Stimulated activated CD4-positive, alpha-beta T cell treated with anti-CD3 and anti-CD28 coated beads, Interleukin-15, amount 100 ng/mL, for 48 hours (primary cell): ENCODE measurements around the gene XRN1.
"Not testable (repeated sequence)": the region's sequence is repeated elsewhere in the genome, so short reads cannot be mapped to it uniquely, and the experiment has no call there.

ENCODE experiments used
- DNase-seq, 2 donors: peaks; one replicate each; pipeline ENCODE4 v3.0.0-alpha.2; 2020; ENCODE audit warnings: low read depth in 2 of 2

The XRN1 gene

GRCh38 chr3:142447852-142448823 lies at the start of gene XRN1:
Gene XRN1, minus strand, starts transcription at chr3:142448037. Its CDS starts 93 bp downstream, at chr3:142447944.
- peak; percentile 89 to 96 for DNase-seq

GRCh38 chr3:142495103-142495502 lies 47.3 kb upstream of the XRN1 start:
- no peak for DNase-seq

- DNase-seq, result no peak
These were observed 44.3 kb upstream of the XRN1 start for GRCh38 chr3:142492184-142492583.

GRCh38 chr3:142489572-142490323 lies 41.9 kb upstream of the XRN1 start:
- no peak for DNase-seq

GRCh38 chr3:142484912-142485435 lies 37.1 kb upstream of the XRN1 start:
- no peak for DNase-seq

- DNase-seq, result no peak
These were observed 33.4 kb upstream of the XRN1 start for GRCh38 chr3:142481196-142481595.

GRCh38 chr3:142470826-142471225 lies 23.0 kb upstream of the XRN1 start:
- DNase-seq, result no peak

- no peak for DNase-seq
These were observed 20.6 kb upstream of the XRN1 start for GRCh38 chr3:142468456-142468855.

GRCh38 chr3:142467768-142468167 lies 19.9 kb upstream of the XRN1 start:
- DNase-seq, result no peak

GRCh38 chr3:142460689-142461088 lies 12.9 kb upstream of the XRN1 start:
- no peak for DNase-seq

- no peak for DNase-seq
These were observed 12.1 kb upstream of the XRN1 start for GRCh38 chr3:142459929-142460328.

GRCh38 chr3:142459096-142459495 lies 11.3 kb upstream of the XRN1 start:
- no peak for DNase-seq

GRCh38 chr3:142450881-142451280 lies 3.0 kb upstream of the XRN1 start:
- DNase-seq, result no peak

GRCh38 chr3:142450189-142450588 lies 2.4 kb upstream of the XRN1 start:
- DNase-seq, result no peak

- peak; percentile 7 to 20 for DNase-seq
These were observed 461 bp downstream of the XRN1 start for GRCh38 chr3:142447301-142447851.

GRCh38 chr3:142445816-142446254 lies 2.0 kb downstream of the XRN1 start:
- peak in 1 of 2 donors; percentile 6 for DNase-seq

- no peak for DNase-seq
These were observed 3.5 kb downstream of the XRN1 start for GRCh38 chr3:142444343-142444742.

GRCh38 chr3:142443060-142443459 lies 4.8 kb downstream of the XRN1 start:
- not testable (repeated sequence) for DNase-seq

- not testable (repeated sequence) for DNase-seq
These were observed 8.2 kb downstream of the XRN1 start for GRCh38 chr3:142439499-142440220.

- DNase-seq, result not testable (repeated sequence)
These were observed 9.7 kb downstream of the XRN1 start for GRCh38 chr3:142438096-142438495.

GRCh38 chr3:142436951-142437585 lies 10.8 kb downstream of the XRN1 start:
- DNase-seq, result no peak
